Stimulated activated CD8-positive, alpha-beta memory T cell treated with anti-CD3 and anti-CD28 coated beads, Interleukin-2, amount 100 ng/mL, for 48 hours (primary cell): Measurements from ENCODE around the gene CADPS.

Experiments
- DNase-seq, 2 donors: peaks; one replicate each; pipeline ENCODE4 v3.0.0-alpha.2; 2020; ENCODE audit warnings: low read depth in 2 of 2

Gene CADPS

GRCh38 chr3:62636235-62636826 is 238.9 kb downstream of the CADPS start:
- DNase-seq = no peak

- DNase-seq = no peak
Measured at GRCh38 chr3:62632510-62633294, 242.5 kb downstream of the CADPS start.

- no peak for DNase-seq
Measured at GRCh38 chr3:62631488-62631887, 243.7 kb downstream of the CADPS start.

DNA sequence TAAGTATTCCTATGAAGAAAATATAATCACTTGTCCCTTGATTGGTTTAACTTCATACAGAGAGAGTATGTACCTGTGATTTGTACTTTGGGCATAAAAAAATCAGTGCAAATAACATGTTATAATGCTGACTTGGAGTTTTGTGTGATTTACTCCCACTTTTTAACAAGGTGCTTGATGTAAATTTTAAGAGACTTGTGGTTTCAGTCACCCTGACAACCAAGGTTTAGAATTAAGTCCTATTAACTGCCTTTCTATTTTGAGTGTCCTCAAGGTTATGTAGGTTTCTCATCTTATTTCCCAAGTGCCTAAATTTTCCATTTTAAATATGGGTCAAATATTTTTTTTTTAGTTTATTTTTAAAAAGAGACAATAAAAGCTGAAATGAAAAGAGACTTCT is 244.6 kb downstream of the CADPS start:
- no peak for DNase-seq

GRCh38 chr3:62625268-62625667 is 249.9 kb downstream of the CADPS start:
- DNase-seq = no peak

GRCh38 chr3:62624185-62624584 is 251.0 kb downstream of the CADPS start:
- no peak for DNase-seq

DNA sequence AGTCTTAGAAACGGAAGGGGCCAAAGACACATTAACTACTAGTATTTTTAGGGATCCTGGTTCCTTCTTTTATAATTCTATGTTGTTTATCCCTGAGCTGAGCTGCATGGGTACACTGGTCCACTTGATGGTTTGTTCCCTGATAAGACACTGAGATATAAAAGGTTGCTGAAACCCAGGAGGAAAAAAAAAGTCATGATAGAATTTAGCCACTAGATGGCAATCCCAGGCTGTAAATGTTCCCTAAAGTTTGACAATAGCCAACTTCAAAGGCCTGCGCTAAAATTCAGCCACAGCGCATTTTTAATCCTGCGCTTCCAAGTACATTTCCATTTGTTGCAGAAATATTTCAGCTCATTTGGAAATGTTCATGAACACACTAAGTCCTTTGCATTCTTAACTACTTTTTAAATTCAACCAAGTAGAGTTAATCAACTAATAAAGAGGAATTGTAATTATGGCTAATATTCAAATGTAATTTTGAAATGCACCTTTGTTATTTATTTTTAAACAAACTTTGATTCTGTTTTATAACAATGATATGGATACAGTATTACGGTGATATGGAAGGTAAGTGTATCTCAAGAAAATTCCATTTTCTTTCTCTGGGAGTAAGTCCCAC is 252.6 kb downstream of the CADPS start:
- no peak for DNase-seq

- DNase-seq = no peak
Measured at GRCh38 chr3:62621925-62622324, 253.3 kb downstream of the CADPS start.

- no peak for DNase-seq
Measured at GRCh38 chr3:62621176-62621575, 254.0 kb downstream of the CADPS start.

DNA sequence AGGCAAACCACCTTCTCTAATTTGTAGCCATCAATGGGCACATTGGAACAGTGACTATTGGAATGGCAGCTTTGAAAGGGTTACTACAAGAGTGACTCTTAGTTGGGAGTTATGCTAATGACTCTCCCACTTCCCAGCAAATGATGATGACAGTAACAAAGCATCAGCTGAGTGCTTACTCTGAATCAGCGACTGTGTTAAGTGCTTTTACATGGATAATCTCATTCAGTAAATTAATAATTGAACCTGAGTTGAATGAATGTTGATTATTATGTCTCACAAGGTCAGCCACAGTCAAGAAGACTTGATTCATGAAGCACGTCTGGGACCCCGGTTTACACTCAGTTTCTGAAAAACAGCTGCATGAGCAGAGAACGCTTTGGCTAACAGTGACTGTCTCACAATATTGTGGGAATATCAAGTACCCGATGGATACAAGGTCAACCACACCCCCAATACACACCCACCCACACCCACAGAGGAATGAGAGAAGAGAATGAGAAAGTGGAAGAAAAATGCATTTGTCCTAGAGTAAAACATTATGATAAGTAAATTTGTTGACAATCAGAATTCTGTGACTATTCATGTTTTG is 259.9 kb downstream of the CADPS start:
- no peak for DNase-seq

- no peak for DNase-seq
Measured at GRCh38 chr3:62614527-62614926, 260.7 kb downstream of the CADPS start.

- DNase-seq = no peak
Measured at GRCh38 chr3:62611541-62612240, 263.5 kb downstream of the CADPS start.

DNA sequence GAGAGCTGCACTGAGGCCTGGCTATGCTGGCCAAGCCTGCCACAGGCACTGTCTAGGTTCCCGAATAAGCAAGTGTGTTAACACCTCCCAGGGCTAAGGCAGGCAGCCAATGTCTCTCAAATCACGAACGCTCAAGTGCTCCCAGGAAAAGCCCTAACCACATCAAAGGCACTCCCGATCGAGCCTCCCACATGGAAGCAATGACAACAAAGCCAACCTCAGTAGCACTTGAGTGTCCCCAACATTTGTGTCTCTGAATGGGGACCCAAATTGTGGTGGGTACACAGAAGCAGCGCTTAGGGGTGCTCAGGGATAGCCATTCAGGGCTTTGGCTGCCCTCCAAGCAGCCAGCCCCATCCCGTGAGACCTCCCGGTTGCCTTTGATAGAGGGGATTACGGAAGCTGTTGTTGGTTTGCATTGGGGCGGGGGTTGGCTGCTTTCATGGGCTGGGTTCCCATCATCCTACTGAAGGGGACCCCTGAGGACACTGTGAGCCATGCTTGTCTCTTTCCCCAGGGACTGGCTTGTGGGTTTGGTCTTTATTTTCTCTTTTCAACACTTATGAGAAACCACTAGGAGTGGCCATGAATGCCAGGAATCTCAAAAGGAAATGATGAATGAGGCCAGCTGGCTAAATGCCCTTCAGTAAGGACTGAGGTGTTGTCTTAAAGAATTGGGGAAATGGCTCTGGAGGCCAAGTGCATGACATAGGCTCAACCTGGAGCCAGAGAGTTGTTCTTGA is 267.8 kb downstream of the CADPS start:
- DNase-seq = no peak

DNA sequence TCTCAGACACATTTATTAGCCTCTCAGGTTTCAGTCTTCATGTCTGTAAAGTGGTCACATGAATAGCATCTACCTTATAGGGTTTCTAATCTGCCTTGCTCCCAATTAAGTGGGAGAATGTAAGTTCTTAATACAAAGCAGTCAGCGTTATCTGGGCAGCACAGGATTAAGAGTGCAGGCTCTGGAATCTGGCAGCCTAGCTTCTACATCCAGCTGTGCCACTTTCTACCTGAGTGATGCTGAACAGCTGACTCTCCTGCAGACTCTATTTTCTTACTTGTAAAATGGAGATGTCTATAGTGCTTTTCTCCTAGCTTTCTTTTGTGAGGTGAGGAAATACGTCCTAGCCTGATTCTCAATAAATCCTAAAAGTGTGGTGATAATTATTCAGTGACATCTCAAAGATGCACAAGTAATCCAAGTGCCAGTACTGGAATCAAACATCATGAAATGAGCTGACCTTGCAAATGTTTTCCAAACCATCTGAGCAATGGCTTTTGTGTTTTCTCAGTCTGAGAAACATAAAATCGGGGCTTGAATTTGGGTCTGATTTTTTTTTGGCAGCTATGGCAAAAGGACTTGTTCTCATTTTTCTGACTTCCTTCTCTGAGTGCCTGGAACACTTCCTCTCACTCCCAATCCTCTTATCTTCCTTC is 269.7 kb downstream of the CADPS start:
- no peak for DNase-seq

GRCh38 chr3:62604751-62605351 is 270.4 kb downstream of the CADPS start:
- DNase-seq = no peak

DNA sequence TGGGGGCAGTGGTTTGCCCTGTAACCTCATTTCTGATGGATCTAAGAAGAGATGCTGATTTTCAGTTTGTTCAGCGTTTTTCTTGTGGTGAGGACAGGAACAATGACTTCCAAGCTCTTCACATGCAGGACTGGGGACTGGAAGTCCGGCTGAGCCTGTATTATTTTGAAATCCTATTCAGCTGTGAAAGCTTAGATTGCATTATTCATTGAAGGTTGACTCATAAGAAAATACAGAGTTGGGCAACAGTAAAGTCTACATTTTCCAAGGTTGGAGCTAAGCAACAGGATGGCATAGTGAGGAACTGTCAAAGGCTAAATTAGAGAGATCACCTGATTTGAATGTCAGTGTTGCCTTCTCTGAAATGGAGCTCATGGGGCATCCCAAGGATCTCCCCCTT is 270.9 kb downstream of the CADPS start:
- no peak for DNase-seq

DNA sequence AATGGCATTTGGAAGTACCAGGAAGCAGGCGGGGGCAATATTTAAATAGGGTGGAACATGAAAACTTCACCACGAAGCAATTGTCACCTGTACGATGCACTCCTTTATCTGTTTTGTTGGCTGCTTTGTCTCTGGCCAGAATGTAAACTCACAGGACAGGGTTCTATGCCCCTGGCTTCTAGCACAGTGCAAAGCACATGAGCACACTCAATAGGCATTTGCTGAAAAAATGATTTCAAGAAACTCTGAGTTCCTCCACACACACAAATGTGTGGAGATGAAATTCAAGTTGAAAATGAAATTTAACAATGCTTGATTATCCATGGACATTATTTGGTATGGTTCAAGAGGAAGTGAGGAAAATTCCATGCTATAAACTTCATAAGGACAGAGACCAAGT is 272.2 kb downstream of the CADPS start:
- DNase-seq = no peak

DNA sequence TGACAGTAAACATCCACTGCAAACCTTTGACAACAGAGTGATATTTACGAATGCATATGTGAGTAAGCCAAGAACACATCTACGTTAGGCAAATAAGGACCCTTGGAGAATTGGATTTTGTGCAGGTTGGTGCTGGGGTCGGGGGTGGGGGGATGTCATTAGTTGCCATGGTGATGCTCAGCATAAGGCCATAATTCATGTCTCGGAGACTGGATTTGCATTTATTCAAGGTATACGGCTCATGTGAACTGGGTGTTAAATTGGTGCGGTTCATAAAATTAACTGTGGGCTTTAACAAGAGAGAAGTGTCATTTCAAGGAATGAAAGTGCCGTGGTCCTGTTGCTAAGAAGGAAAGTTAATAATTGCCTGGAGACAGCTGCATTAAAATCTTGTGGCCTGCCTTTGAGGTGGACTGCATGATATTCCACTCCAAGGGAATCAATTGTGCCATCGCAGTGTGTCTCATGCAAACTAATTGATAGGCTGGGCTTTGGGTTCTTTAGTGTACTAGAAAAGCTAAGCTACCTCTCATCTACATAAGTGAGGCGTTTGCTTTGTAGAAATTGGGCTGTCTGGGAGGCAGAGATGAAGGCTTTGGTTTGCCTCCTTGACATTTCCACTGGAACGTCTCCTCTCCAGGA is 273.0 kb downstream of the CADPS start:
- DNase-seq = no peak

DNA sequence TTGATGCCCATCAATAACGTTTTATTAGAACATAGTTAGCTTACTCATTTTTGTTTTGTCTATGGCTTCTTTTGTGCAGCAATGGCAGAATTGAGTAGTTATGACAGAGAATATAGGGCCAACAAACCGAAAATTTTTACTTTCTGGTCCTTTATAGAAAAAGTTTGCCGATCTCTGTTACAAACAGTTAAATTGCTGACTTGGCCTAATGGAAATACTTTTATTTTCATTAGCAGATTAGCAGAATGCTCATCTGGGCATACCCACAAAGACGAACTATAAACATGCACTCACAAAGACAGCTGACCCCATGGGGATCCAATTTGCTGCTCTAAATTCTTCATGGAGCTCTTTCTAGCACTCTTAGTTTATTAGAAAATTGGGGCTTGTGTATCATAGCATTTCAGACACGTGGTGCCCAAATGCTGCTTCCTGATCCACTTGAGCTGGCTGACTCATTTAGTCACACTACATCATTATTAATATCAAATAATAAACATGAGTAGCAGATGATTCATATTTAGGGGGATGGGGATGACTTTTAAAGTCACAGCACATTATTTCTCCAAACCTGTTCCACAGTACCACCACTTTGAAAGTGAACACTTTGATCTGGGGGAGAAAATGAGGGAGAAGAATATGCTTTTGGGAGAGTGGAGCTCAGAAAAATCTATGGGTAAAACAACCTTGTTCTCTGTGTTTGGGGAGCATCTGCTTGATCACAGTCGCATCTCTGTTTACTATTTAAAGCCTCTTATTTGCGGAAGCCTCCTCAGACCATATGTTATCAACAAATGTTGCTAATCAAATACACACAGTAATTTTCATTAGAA is 273.8 kb downstream of the CADPS start:
- DNase-seq = no peak
